ENCODE results near the gene THSD8.
A peak's percentile ranks its signal among the peaks of the same experiment; 100 is the strongest.

Gene THSD8

GRCh38 chr19:12799742-12800465 is 2.0 kb upstream of the THSD8 start:
- Histone ChIP-seq H2AFZ (ENCODE audit: low read length) (no peak overlapping the region), H3K79me2 (ENCODE audit: low read length) (peaks cover 15% of the 10 kb centered on the region), H3K27me3 (replicated peaks; ENCODE audit: insufficient read depth, low read length) (no peaks in the 10 kb centered on the region), H3K4me3 (ENCODE audit: low read length) (no peak overlapping the region; the same call in 1 of the 2 replicates), H3K9ac (ENCODE audit: low read length) (no peak overlapping the region), H3F3A (ENCODE audit: insufficient read depth, low read length) (no peaks in the 10 kb centered on the region), H3K4me2 (ENCODE audit: low read depth, low read length) (no peak overlapping the region), H3K9me2 (replicated peaks; ENCODE audit: insufficient read depth, low read length) (no peaks in the 10 kb centered on the region), H3K9me3 (replicated peaks; ENCODE audit: insufficient read depth, low read length) (no peaks in the 10 kb centered on the region), H3K27ac (ENCODE audit: low read length) (no peak overlapping the region), H3K36me3 (replicated peaks; ENCODE audit: insufficient read depth, low read length) (no peaks in the 10 kb centered on the region; the same call in 1 of the 2 replicates), H4K20me1 (ENCODE audit: insufficient read depth, low read length) (no peaks in the 10 kb centered on the region), H3K4me1 (ENCODE audit: low read length) (peaks cover 14% of the 10 kb centered on the region)
- TF ChIP-seq, protein P1, sequence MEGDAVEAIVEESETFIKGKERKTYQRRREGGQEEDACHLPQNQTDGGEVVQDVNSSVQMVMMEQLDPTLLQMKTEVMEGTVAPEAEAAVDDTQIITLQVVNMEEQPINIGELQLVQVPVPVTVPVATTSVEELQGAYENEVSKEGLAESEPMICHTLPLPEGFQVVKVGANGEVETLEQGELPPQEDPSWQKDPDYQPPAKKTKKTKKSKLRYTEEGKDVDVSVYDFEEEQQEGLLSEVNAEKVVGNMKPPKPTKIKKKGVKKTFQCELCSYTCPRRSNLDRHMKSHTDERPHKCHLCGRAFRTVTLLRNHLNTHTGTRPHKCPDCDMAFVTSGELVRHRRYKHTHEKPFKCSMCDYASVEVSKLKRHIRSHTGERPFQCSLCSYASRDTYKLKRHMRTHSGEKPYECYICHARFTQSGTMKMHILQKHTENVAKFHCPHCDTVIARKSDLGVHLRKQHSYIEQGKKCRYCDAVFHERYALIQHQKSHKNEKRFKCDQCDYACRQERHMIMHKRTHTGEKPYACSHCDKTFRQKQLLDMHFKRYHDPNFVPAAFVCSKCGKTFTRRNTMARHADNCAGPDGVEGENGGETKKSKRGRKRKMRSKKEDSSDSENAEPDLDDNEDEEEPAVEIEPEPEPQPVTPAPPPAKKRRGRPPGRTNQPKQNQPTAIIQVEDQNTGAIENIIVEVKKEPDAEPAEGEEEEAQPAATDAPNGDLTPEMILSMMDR (IDR thresholded peaks at IDR 0.05; ENCODE audit: low read length): no peak
- TF ChIP-seq EZH2 (optimal IDR thresholded peaks at IDR 0.05; ENCODE audit: low read depth, low read length): no peak
- TF ChIP-seq EZH2phosphoT487 (IDR thresholded peaks at IDR 0.05; ENCODE audit: low read length): no peak
- no peak for DNase-seq

- H3K27ac ChIP-seq (ENCODE audit: low read length): no peak overlapping the region
- H3K4me2 ChIP-seq (ENCODE audit: low read depth, low read length): peak overlapping the region; percentile 98; the same call in 1 of the 2 replicates
- H3K4me1 ChIP-seq (ENCODE audit: low read length): peaks cover 14% of the 10 kb centered on the region
- H3K79me2 ChIP-seq (ENCODE audit: low read length): peaks cover 15% of the 10 kb centered on the region
- no peaks in the 10 kb centered on the region for H3K9me3 ChIP-seq (replicated peaks; ENCODE audit: insufficient read depth, low read length)
- DNase-seq: no peak
- peak overlapping the region; percentile 97 for H3K4me3 ChIP-seq (ENCODE audit: low read length)
- no peaks in the 10 kb centered on the region for H3K27me3 ChIP-seq (replicated peaks; ENCODE audit: insufficient read depth, low read length)
- no peak overlapping the region for H2AFZ ChIP-seq (ENCODE audit: low read length)
- no peaks in the 10 kb centered on the region for H3K9me2 ChIP-seq (replicated peaks; ENCODE audit: insufficient read depth, low read length)
- no peaks in the 10 kb centered on the region for H4K20me1 ChIP-seq (ENCODE audit: insufficient read depth, low read length)
- no peaks in the 10 kb centered on the region for H3F3A ChIP-seq (ENCODE audit: insufficient read depth, low read length)
- H3K9ac ChIP-seq (ENCODE audit: low read length): no peak overlapping the region; the same call in 1 of the 2 replicates
- TF ChIP-seq, protein P1 (IDR thresholded peaks at IDR 0.05; ENCODE audit: low read length): no peak
- H3K36me3 ChIP-seq (replicated peaks; ENCODE audit: insufficient read depth, low read length): no peaks in the 10 kb centered on the region; the same call in 1 of the 2 replicates
Observed at GRCh38 chr19:12800466-12800770, 1.5 kb upstream of the THSD8 start.

- Histone ChIP-seq H3K27me3 (replicated peaks; ENCODE audit: insufficient read depth, low read length) (no peaks in the 10 kb centered on the region), H3K4me2 (ENCODE audit: low read depth, low read length) (peak overlapping the region; percentile 98), H3F3A (ENCODE audit: insufficient read depth, low read length) (no peaks in the 10 kb centered on the region), H3K9ac (ENCODE audit: low read length) (peak overlapping the region; percentile 85), H3K9me3 (replicated peaks; ENCODE audit: insufficient read depth, low read length) (no peaks in the 10 kb centered on the region), H3K36me3 (replicated peaks; ENCODE audit: insufficient read depth, low read length) (no peaks in the 10 kb centered on the region; the same call in 1 of the 2 replicates), H2AFZ (ENCODE audit: low read length) (peak overlapping the region; percentile 76), H3K4me1 (ENCODE audit: low read length) (peaks cover 14% of the 10 kb centered on the region), H3K4me3 (ENCODE audit: low read length) (peak overlapping the region; percentile 97), H4K20me1 (ENCODE audit: insufficient read depth, low read length) (no peaks in the 10 kb centered on the region), H3K27ac (ENCODE audit: low read length) (no peak overlapping the region), H3K79me2 (ENCODE audit: low read length) (peaks cover 15% of the 10 kb centered on the region), H3K9me2 (replicated peaks; ENCODE audit: insufficient read depth, low read length) (no peaks in the 10 kb centered on the region)
- TF ChIP-seq, protein P1 (IDR thresholded peaks at IDR 0.05; ENCODE audit: low read length): peak; percentile 17; the same call in 1 of the 2 replicates
- TF ChIP-seq EZH2phosphoT487 (IDR thresholded peaks at IDR 0.05; ENCODE audit: low read length): no peak
- TF ChIP-seq EZH2 (optimal IDR thresholded peaks at IDR 0.05; ENCODE audit: low read depth, low read length): no peak
- DNase-seq: peak; percentile 16
Observed at GRCh38 chr19:12800923-12801465, 875 bp upstream of the THSD8 start.
